PC-3 (cell line): ENCODE results near the gene CEP83. TPM values are rescaled to one million over a fixed set of nuclear protein-coding genes. Genes with fewer than 3 reads are reported as not detected.

ENCODE experiments used
- ATAC-seq: fragments of 200-7000 bp; cut with Tn5 transposase; 2 replicates; pipeline ENCODE4 v1.9.1; 2020; ENCODE audit warnings: mild to moderate bottlenecking, moderate library complexity
- BruUV-seq: library from RNA; stranded (reverse); fragments of 400-500 nt; replicated peaks from 2 replicates; lab custom pipeline; 2021; lab: Mats Ljungman, UMichigan
- CTCF ChIA-PET: fragments of 300-600 bp; sonication (Branson Sonifier 250); formaldehyde crosslinking; loops from one replicate; lab custom pipeline; 2022; ENCODE audit warnings: antibody characterized with exemption; lab: Charles Lee
- POLR2A ChIA-PET: fragments of 300-600 bp; sonication (Branson Sonifier 250); formaldehyde crosslinking; loops from one replicate; lab custom pipeline; 2022; ENCODE audit warnings: antibody characterized with exemption; ENCODE audit not compliant: unreplicated experiment; lab: Charles Lee
- DNase-seq: peaks from one replicate; pipeline ENCODE4 v3.0.0-alpha.2; 2015
- H2AFZ ChIP-seq: fragments of 300-600 bp; sonication (generic); 2 replicates; pipeline ENCODE4 v1.6.0; 2016; ENCODE audit warnings: antibody characterized with exemption, low read length
- H3F3A ChIP-seq: fragments of 300-600 bp; sonication (generic); one replicate; pipeline ENCODE4 v1.6.0; 2017; ENCODE audit warnings: antibody characterized with exemption, low read length, control low read depth, mild to moderate bottlenecking; ENCODE audit not compliant: unreplicated experiment
- H3K27ac ChIP-seq: fragments of 300-600 bp; sonication (generic); 2 replicates; pipeline ENCODE4 v1.5.1; 2016; ENCODE audit warnings: mild to moderate bottlenecking, low read length
- H3K27me3 ChIP-seq: fragments of 300-600 bp; sonication (generic); 2 replicates; pipeline ENCODE4 v1.6.1; 2016; ENCODE audit warnings: low read length, mixed read lengths
- H3K36me3 ChIP-seq: fragments of 300-600 bp; sonication (generic); 2 replicates; pipeline ENCODE4 v1.6.1; 2016; ENCODE audit warnings: low read depth, mixed run types, low read length, mixed read lengths
- H3K4me1 ChIP-seq: fragments of 300-600 bp; sonication (generic); 2 replicates; pipeline ENCODE4 v1.5.1; 2016; ENCODE audit warnings: low read length; ENCODE audit not compliant: insufficient read depth
- H3K4me2 ChIP-seq: fragments of 300-600 bp; sonication (generic); 2 replicates; pipeline ENCODE4 v1.6.0; 2016; ENCODE audit warnings: low read length
- H3K4me3 ChIP-seq: fragments of 300-600 bp; sonication (generic); 2 replicates; pipeline ENCODE4 v1.5.1; 2016; ENCODE audit warnings: mild to moderate bottlenecking, low read length, mixed read lengths
- H3K79me2 ChIP-seq: fragments of 300-600 bp; sonication (generic); 2 replicates; pipeline ENCODE4 v1.6.1; 2017; ENCODE audit warnings: low read length, mixed read lengths
- H3K9ac ChIP-seq: fragments of 300-600 bp; sonication (generic); 2 replicates; pipeline ENCODE4 v1.6.0; 2016; ENCODE audit warnings: mild to moderate bottlenecking, low read length
- H3K9me2 ChIP-seq: fragments of 300-600 bp; sonication (generic); replicated peaks from 2 replicates; pipeline ENCODE4 v1.6.1; 2016; ENCODE audit warnings: mixed run types, low read length, mixed read lengths
- H3K9me3 ChIP-seq: fragments of 300-600 bp; sonication (generic); 2 replicates; pipeline ENCODE4 v1.6.1; 2016; ENCODE audit warnings: low read length, mixed read lengths
- H4K20me1 ChIP-seq: fragments of 300-600 bp; sonication (generic); 2 replicates; pipeline ENCODE4 v1.6.1; 2016; ENCODE audit warnings: low read length, mixed read lengths
- EZH2 ChIP-seq: fragments of 300-600 bp; sonication (generic); IDR thresholded peaks from one replicate; pipeline ENCODE4 v1.6.1; 2017; ENCODE audit warnings: antibody characterized with exemption, mild to moderate bottlenecking, low read length; ENCODE audit not compliant: unreplicated experiment
- EZH2phosphoT487 ChIP-seq: fragments of 300-600 bp; sonication (generic); IDR thresholded peaks from 2 replicates; pipeline ENCODE4 v1.6.1; 2018; ENCODE audit warnings: mild to moderate bottlenecking, antibody characterized with exemption, low read length, borderline replicate concordance
- intact Hi-C: fragments of 100-400 bp; cut with micrococcal nuclease; formaldehyde crosslinking; loops from 2 replicates; pipeline ENCODE4 v1.9.0; 2023
- total RNA-seq: library from RNA; depleted of rRNA; stranded (reverse); fragments of >200 nt; gene quantifications from 2 replicates; pipeline ENCODE4 v1.2.3, GENCODE V29; 2014
- TF ChIP-seq, protein P1 (sequence below): fragments of 300-600 bp; sonication (generic); conservative IDR thresholded peaks from 2 replicates; pipeline ENCODE4 v1.5.1; 2017; ENCODE audit warnings: antibody characterized with exemption, low read depth, mild to moderate bottlenecking, low read length

Gene CEP83
- total RNA-seq, 1 experiment from 2014 or later: 11.8 TPM

DNA sequence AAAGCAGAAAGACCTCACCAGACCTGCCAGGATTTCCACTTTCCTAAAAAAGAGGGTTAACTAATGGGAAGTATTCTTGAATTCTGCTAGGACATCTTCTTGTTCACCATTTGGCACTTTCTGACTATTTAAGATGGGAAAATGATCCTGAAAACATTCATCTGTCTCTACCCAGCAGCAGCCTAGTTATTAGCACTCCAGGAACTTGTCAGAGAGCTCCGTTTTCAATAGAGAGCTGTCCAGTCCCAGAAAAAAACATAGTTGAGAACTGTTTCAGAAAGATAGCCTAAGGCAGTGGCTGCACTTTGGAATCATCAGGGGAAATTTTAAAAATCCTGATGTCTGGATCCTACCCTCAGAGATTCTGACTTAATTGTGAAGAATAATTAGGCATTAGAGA lies 22.1 kb upstream of the CEP83 start:
- Histone ChIP-seq H3K9me2 (no peaks in the 10 kb centered on the region), H3F3A (no peaks in the 10 kb centered on the region), H2AFZ (no peak overlapping the region), H3K9me3 (no peaks in the 10 kb centered on the region), H3K27me3 (no peaks in the 10 kb centered on the region), H3K9ac (no peak overlapping the region), H3K4me2 (no peak overlapping the region), H3K27ac (no peak overlapping the region), H4K20me1 (no peaks in the 10 kb centered on the region), H3K4me3 (no peak overlapping the region), H3K36me3 (no peaks in the 10 kb centered on the region), H3K4me1 (no peaks in the 10 kb centered on the region), H3K79me2 (no peaks in the 10 kb centered on the region)
- DNase-seq (no peak), ATAC-seq (no peak)
- intact Hi-C loops: no loop called here
- CTCF ChIA-PET: no interaction called here
- BruUV-seq: no TSS peak
- POLR2A ChIA-PET: no interaction called here
- no peak for TF ChIP-seq EZH2phosphoT487
- no peak for TF ChIP-seq EZH2
- TF ChIP-seq, protein P1, sequence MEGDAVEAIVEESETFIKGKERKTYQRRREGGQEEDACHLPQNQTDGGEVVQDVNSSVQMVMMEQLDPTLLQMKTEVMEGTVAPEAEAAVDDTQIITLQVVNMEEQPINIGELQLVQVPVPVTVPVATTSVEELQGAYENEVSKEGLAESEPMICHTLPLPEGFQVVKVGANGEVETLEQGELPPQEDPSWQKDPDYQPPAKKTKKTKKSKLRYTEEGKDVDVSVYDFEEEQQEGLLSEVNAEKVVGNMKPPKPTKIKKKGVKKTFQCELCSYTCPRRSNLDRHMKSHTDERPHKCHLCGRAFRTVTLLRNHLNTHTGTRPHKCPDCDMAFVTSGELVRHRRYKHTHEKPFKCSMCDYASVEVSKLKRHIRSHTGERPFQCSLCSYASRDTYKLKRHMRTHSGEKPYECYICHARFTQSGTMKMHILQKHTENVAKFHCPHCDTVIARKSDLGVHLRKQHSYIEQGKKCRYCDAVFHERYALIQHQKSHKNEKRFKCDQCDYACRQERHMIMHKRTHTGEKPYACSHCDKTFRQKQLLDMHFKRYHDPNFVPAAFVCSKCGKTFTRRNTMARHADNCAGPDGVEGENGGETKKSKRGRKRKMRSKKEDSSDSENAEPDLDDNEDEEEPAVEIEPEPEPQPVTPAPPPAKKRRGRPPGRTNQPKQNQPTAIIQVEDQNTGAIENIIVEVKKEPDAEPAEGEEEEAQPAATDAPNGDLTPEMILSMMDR: no peak

DNA sequence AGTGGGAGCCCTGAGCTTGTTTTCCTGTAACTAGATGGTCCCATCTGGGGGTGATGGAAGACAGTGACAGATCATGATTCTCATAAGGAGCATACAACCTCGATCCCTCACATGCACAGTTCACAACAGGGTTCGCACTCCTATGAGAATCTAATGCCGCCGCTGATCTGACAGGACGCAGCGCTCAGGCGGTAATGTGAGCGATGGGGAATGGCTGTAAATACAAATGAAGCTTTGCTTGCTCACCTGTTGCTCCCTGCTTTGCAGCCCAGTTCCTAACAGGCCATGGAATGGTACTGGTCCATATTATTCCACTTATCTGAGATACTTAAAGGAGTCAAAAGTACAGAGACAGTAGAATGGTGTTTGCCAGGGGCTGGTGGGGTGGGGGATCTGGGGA lies 9.9 kb upstream of the CEP83 start:
- H3K27ac ChIP-seq: no peak overlapping the region
- intact Hi-C loops: no loop called here
- no peak overlapping the region for H3K4me3 ChIP-seq
- TF ChIP-seq, protein P1: no peak
- TF ChIP-seq EZH2 (no peak), EZH2phosphoT487 (no peak)
- no peak overlapping the region for H3K9ac ChIP-seq
- peaks cover 11% of the 10 kb centered on the region; the same call in 1 of the 2 replicates for H3K27me3 ChIP-seq
- no peaks in the 10 kb centered on the region for H3F3A ChIP-seq
- CTCF ChIA-PET: no interaction called here
- no peaks in the 10 kb centered on the region for H3K79me2 ChIP-seq
- DNase-seq: no peak
- no peaks in the 10 kb centered on the region for H3K9me3 ChIP-seq
- ATAC-seq: no peak
- BruUV-seq: no TSS peak
- H3K36me3 ChIP-seq: no peaks in the 10 kb centered on the region
- POLR2A ChIA-PET: no interaction called here
- H3K4me2 ChIP-seq: no peak overlapping the region
- no peaks in the 10 kb centered on the region for H3K9me2 ChIP-seq
- no peaks in the 10 kb centered on the region for H3K4me1 ChIP-seq
- H2AFZ ChIP-seq: no peak overlapping the region
- no peaks in the 10 kb centered on the region for H4K20me1 ChIP-seq

DNA sequence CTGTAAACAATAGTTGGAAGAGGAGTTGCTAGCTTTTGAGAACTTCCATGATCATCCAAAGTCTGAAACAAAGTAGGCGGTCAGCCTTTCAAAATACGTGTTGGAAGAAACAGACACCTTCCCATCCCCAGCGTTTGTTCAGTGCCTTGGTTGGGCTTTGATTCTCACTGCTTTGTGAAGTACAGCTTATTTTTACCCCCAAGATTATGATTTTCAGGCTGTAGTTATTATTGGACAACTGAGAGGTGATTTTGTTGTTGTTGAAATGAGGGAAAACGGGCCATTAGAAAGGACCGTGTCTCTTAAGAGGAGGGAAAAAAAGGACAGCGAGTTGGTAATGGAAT lies 921 bp upstream of the CEP83 start:
- ChIA-PET CTCF (interaction anchor here (0.6 kb wide), 1 partner anchor 356 kb away, joined by 3 read pairs; no protein-coding TSS in a partner anchor), POLR2A (no interaction called here)
- H3K4me1 ChIP-seq: peaks cover 4% of the 10 kb centered on the region; the same call in 1 of the 2 replicates
- no peaks in the 10 kb centered on the region for H3K36me3 ChIP-seq
- H3K9me2 ChIP-seq: no peaks in the 10 kb centered on the region
- H2AFZ ChIP-seq: peak overlapping the region; percentile 92
- no peaks in the 10 kb centered on the region for H3K27me3 ChIP-seq
- H3K27ac ChIP-seq: peak overlapping the region; percentile 61; the same call in 1 of the 2 replicates
- intact Hi-C loops: no loop called here
- peak overlapping the region; percentile 85 for H3K4me3 ChIP-seq
- H3K9ac ChIP-seq: peak overlapping the region; percentile 90
- no TSS peak for BruUV-seq
- H3K9me3 ChIP-seq: no peaks in the 10 kb centered on the region
- H4K20me1 ChIP-seq: no peaks in the 10 kb centered on the region
- DNase-seq: peak; percentile 7
- no peak for ATAC-seq
- peak overlapping the region; percentile 87 for H3K4me2 ChIP-seq
- H3F3A ChIP-seq: no peaks in the 10 kb centered on the region
- peaks cover 39% of the 10 kb centered on the region for H3K79me2 ChIP-seq
- no peak for TF ChIP-seq EZH2phosphoT487
- no peak for TF ChIP-seq EZH2
- TF ChIP-seq, protein P1: no peak
